Right lobe of liver (tissue), 4 donors: Measurements from ENCODE around the gene S100A12.

Experiments used
- CTCF ChIP-seq, 4 donors: fragments of 200-600 bp in 3 of 4; fragments of 450-650 bp in 1 of 4; IDR thresholded peaks; one replicate each; pipeline versions ENCODE4 v1.5.1 to v1.8.0; 2016 to 2022; ENCODE audit warnings: antibody characterized with exemption in 4 of 4, mild to moderate bottlenecking in 2 of 4
- POLR2A ChIP-seq: fragments of 450-650 bp; IDR thresholded peaks from one replicate; pipeline ENCODE4 v1.6.1; 2017; ENCODE audit warnings: antibody characterized with exemption, mild to moderate bottlenecking
- donor health status: DM: no; HTN: no; CAD: no.
- donor health status: DM: no; HTN: no; CAD: no.
- donor health status: DM: no; HTN: yes; CAD: no.

- TF ChIP-seq CTCF (IDR thresholded peaks at IDR 0.05) (no peak), POLR2A (no peak)
Observed at GRCh38 chr1:153392258-153392657, 16.8 kb upstream of the S100A12 start.
